GM23338 (cell line): ENCODE measurements around the gene OR4D6. TPM values are rescaled to one million over a fixed set of nuclear protein-coding genes. Genes with fewer than 3 reads are reported as not detected.

ENCODE experiments used
- ATAC-seq: fragments of 200-7000 bp; cut with Tn5 transposase; 3 replicates; pipeline ENCODE4 v1.9.1; 2020
- DNase-seq: peaks from one replicate; pipeline ENCODE4 v3.0.0-alpha.2; 2015; ENCODE audit warnings: low spot score
- H2AFZ ChIP-seq: fragments of 200-600 bp; sonication (generic); 2 replicates; pipeline ENCODE4 v1.8.0; 2016; ENCODE audit warnings: antibody characterized with exemption, mild to moderate bottlenecking, moderate library complexity
- H3F3A ChIP-seq: fragments of 200-600 bp; sonication (generic); replicated peaks from 2 replicates; pipeline ENCODE4 v1.8.0; 2017; ENCODE audit warnings: antibody characterized with exemption, mixed run types, low read depth
- H3K27ac ChIP-seq: fragments of 200-600 bp; sonication (generic); 2 replicates; pipeline ENCODE4 v1.6.1; 2016; ENCODE audit warnings: low read depth
- H3K27me3 ChIP-seq: fragments of 200-600 bp; sonication (generic); 2 replicates; pipeline ENCODE4 v1.8.0; 2016; ENCODE audit warnings: mild to moderate bottlenecking, mixed run types, moderate library complexity; ENCODE audit not compliant: insufficient read depth
- H3K36me3 ChIP-seq: fragments of 200-600 bp; sonication (generic); 2 replicates; pipeline ENCODE4 v1.8.0; 2016; ENCODE audit warnings: mild to moderate bottlenecking; ENCODE audit not compliant: insufficient read depth
- H3K4me1 ChIP-seq: fragments of 200-600 bp; sonication (generic); 2 replicates; pipeline ENCODE4 v1.8.0; 2016; ENCODE audit warnings: mild to moderate bottlenecking, moderate library complexity; ENCODE audit not compliant: insufficient read depth
- H3K4me2 ChIP-seq: fragments of 200-600 bp; sonication (generic); 2 replicates; pipeline ENCODE4 v1.7.1; 2017; ENCODE audit warnings: mixed run types
- H3K4me3 ChIP-seq: fragments of 200-600 bp; sonication (generic); 2 replicates; pipeline ENCODE4 v1.6.1; 2016; ENCODE audit warnings: mixed run types
- H3K79me2 ChIP-seq: fragments of 200-600 bp; sonication (generic); replicated peaks from 2 replicates; pipeline ENCODE4 v1.8.0; 2017; ENCODE audit warnings: mild to moderate bottlenecking; ENCODE audit not compliant: insufficient read depth
- H3K9me2 ChIP-seq: fragments of 200-600 bp; sonication (generic); 2 replicates; pipeline ENCODE4 v1.8.0; 2017; ENCODE audit not compliant: insufficient read depth
- H4K20me1 ChIP-seq: fragments of 200-600 bp; sonication (generic); replicated peaks from 2 replicates; pipeline ENCODE4 v1.8.0; 2017; ENCODE audit warnings: mild to moderate bottlenecking; ENCODE audit not compliant: insufficient read depth
- H3K27ac Mint-ChIP-seq: 2 replicates; pipeline ENCODE4 v1.8.0; 2020; ENCODE audit warnings: inconsistent platforms, mild to moderate bottlenecking, moderate library complexity, mixed read lengths
- H3K27me3 Mint-ChIP-seq: 3 replicates; pipeline ENCODE4 v1.8.0; 2022; ENCODE audit warnings: low read depth, mild to moderate bottlenecking, moderate library complexity, mixed read lengths, inconsistent platforms; ENCODE audit not compliant: insufficient read depth, poor library complexity
- H3K36me3 Mint-ChIP-seq: 3 replicates; pipeline ENCODE4 v1.8.0; 2021; ENCODE audit warnings: low read depth, mild to moderate bottlenecking, inconsistent platforms, moderate library complexity, mixed read lengths
- H3K4me1 Mint-ChIP-seq: 3 replicates; pipeline ENCODE4 v1.8.0; 2020; ENCODE audit warnings: mild to moderate bottlenecking, inconsistent platforms, mixed read lengths
- H3K4me3 Mint-ChIP-seq: 3 replicates; pipeline ENCODE4 v1.8.0; 2021; ENCODE audit warnings: moderate library complexity, mild to moderate bottlenecking, inconsistent platforms, mixed read lengths
- H3K9me3 Mint-ChIP-seq: 3 replicates; pipeline ENCODE4 v1.8.0; 2020; ENCODE audit warnings: moderate library complexity, mild to moderate bottlenecking, inconsistent platforms, mixed read lengths
- CREB1 ChIP-seq: fragments of 250-450 bp; sonication (Bioruptor Pico); IDR thresholded peaks from 2 replicates; pipeline ENCODE4 v1.5.0; 2020; ENCODE audit warnings: low read depth, mild to moderate bottlenecking, moderate library complexity
- CTCF ChIP-seq, 2 experiments: fragments of 200-600 bp in 1 of 2; sonication (generic) in 1 of 2; conservative IDR thresholded peaks; 2 replicates each; pipeline versions ENCODE4 v1.5.1 to v1.6.1; 2016 to 2017; ENCODE audit warnings: antibody characterized with exemption in 2 of 2, low read depth in 2 of 2, mild to moderate bottlenecking in 2 of 2, moderate library complexity in 1 of 2
- ETS1 ChIP-seq: IDR thresholded peaks from 2 replicates; pipeline ENCODE4 v1.6.1; 2016; ENCODE audit warnings: antibody characterized with exemption
- EZH2 ChIP-seq: fragments of 200-600 bp; sonication (generic); IDR thresholded peaks from one replicate; pipeline ENCODE4 v1.8.0; 2017; ENCODE audit warnings: antibody characterized with exemption, mild to moderate bottlenecking, low read depth; ENCODE audit not compliant: unreplicated experiment
- EZH2phosphoT487 ChIP-seq: fragments of 200-600 bp; sonication (generic); IDR thresholded peaks from one replicate; pipeline ENCODE4 v1.8.1; 2018; ENCODE audit warnings: antibody characterized with exemption; ENCODE audit not compliant: unreplicated experiment
- JUNB ChIP-seq: IDR thresholded peaks from one replicate; pipeline ENCODE4 v1.6.1; 2016; ENCODE audit warnings: antibody characterized with exemption; ENCODE audit not compliant: unreplicated experiment
- NANOG ChIP-seq: IDR thresholded peaks from 2 replicates; pipeline ENCODE4 v1.6.1; 2016; ENCODE audit warnings: antibody characterized with exemption, borderline replicate concordance
- REST ChIP-seq: IDR thresholded peaks from one replicate; pipeline ENCODE4 v1.6.1; 2018; ENCODE audit warnings: antibody characterized with exemption; ENCODE audit not compliant: unreplicated experiment
- STAT1 ChIP-seq: IDR thresholded peaks from one replicate; pipeline ENCODE4 v1.6.1; 2016; ENCODE audit warnings: antibody characterized with exemption; ENCODE audit not compliant: unreplicated experiment
- ZNF114 ChIP-seq: fragments of 250-450 bp; sonication (Bioruptor Pico); IDR thresholded peaks from 2 replicates; pipeline ENCODE4 v1.5.0; 2020; ENCODE audit warnings: mild to moderate bottlenecking, moderate library complexity
- ZNF331 ChIP-seq: fragments of 250-450 bp; sonication (Bioruptor Pico); IDR thresholded peaks from 2 replicates; pipeline ENCODE4 v1.5.0; 2020; ENCODE audit warnings: low read depth, mild to moderate bottlenecking, moderate library complexity
- polyA plus RNA-seq: library from polyadenylated mRNA; unstranded; fragments of >200 nt; fragmentation: Nextera tagmentation; extraction: Ambion mirVana; gene quantifications from 2 replicates; pipeline ENCODE4 v1.2.1, GENCODE V29; 2016
- total RNA-seq: library from RNA; depleted of rRNA; stranded (reverse); fragments of >200 nt; shearing (Covaris generic); gene quantifications from 2 replicates; pipeline ENCODE4 v1.2.3, GENCODE V29; 2014

OR4D6 gene
- total and polyA plus RNA-seq, 2 experiments from 2014 or later: not detected

GRCh38 chr11:59436169-59436568 lies 20.6 kb upstream of the OR4D6 start, which contains the start of gene OR5A1:
TSS of gene OR5A1 (plus strand) at chr11:59436469. CDS start at chr11:59443169, 6,700 bp downstream.
- H3K4me1 Mint-ChIP-seq: peaks cover 9% of the 10 kb centered on the region; the same call in 2 of the 3 replicates
- no peak for ATAC-seq
- H2AFZ ChIP-seq: no peak within 1 kb of the TSS

GRCh38 chr11:59437770-59438169 lies 19.0 kb upstream of the OR4D6 start:
- H3K36me3 Mint-ChIP-seq: no peaks in the 10 kb centered on the region
- Histone ChIP-seq H3K9me2 (peaks cover 3% of the 10 kb centered on the region; the same call in 1 of the 2 replicates), H3K4me3 (no peak overlapping the region), H2AFZ (no peak overlapping the region), H3K27me3 (no peaks in the 10 kb centered on the region), H4K20me1 (no peaks in the 10 kb centered on the region), H3K36me3 (no peaks in the 10 kb centered on the region), H3F3A (no peaks in the 10 kb centered on the region), H3K4me1 (no peaks in the 10 kb centered on the region), H3K27ac (no peak overlapping the region), H3K79me2 (no peaks in the 10 kb centered on the region), H3K4me2 (no peak overlapping the region)
- H3K4me3 Mint-ChIP-seq: no peak overlapping the region
- DNase-seq: peak; percentile 39
- H3K27ac Mint-ChIP-seq: no peak overlapping the region
- H3K9me3 Mint-ChIP-seq: no peaks in the 10 kb centered on the region
- peak; percentile 74 for ATAC-seq
- peaks cover 9% of the 10 kb centered on the region; the same call in 2 of the 3 replicates for H3K4me1 Mint-ChIP-seq
- H3K27me3 Mint-ChIP-seq: peaks cover 2% of the 10 kb centered on the region
- no peak for TF ChIP-seq ETS1
- TF ChIP-seq STAT1: no peak
- TF ChIP-seq EZH2phosphoT487: no peak
- no peak for TF ChIP-seq EZH2
- no peak for TF ChIP-seq NANOG
- TF ChIP-seq ZNF331 (CRISPR knock-in tag): no peak
- TF ChIP-seq CTCF (conservative IDR thresholded peaks at IDR 0.05; ENCODE audit: low read depth in 2 of 2): no peak

More at GRCh38 chr11:59436169-59436568, 20.6 kb upstream of the OR4D6 start, which contains the start of gene OR5A1:
- no peaks in the 10 kb centered on the region for H3K79me2 ChIP-seq
- no peaks in the 10 kb centered on the region for H3K9me3 Mint-ChIP-seq
- TF ChIP-seq JUNB (no peak), ZNF114 (CRISPR knock-in tag) (no peak), CREB1 (CRISPR knock-in tag) (no peak), NANOG (no peak), REST (no peak)
- no peaks in the 10 kb centered on the region for H4K20me1 ChIP-seq
- H3K4me1 ChIP-seq: 0 out of 2 replicates have a peak, but pooled peaks cover 3% of the 10 kb centered on the region
- no peak within 1 kb of the TSS for H3K27ac ChIP-seq
- peaks cover 3% of the 10 kb centered on the region; the same call in 1 of the 2 replicates for H3K9me2 ChIP-seq
- H3K4me2 ChIP-seq: no peak within 1 kb of the TSS
- peaks cover 2% of the 10 kb centered on the region for H3K27me3 Mint-ChIP-seq
- H3K27ac Mint-ChIP-seq: no peak within 1 kb of the TSS
- no peaks in the 10 kb centered on the region for H3K36me3 ChIP-seq
- no peak within 1 kb of the TSS for H3K4me3 Mint-ChIP-seq
- H3K36me3 Mint-ChIP-seq: no peaks in the 10 kb centered on the region
- no peak for DNase-seq
- H3F3A ChIP-seq: no peaks in the 10 kb centered on the region
- H3K27me3 ChIP-seq: no peaks in the 10 kb centered on the region
- no peak within 1 kb of the TSS for H3K4me3 ChIP-seq
